HepG2 (cell line): ENCODE measurements around the gene RCAN2. TPM values are rescaled to one million over a fixed set of nuclear protein-coding genes. Genes with fewer than 3 reads are reported as not detected.

ENCODE experiments used
- ATAC-seq: fragments of 200-7000 bp; cut with Tn5 transposase; 3 replicates; pipeline ENCODE4 v1.9.1; 2020; ENCODE audit warnings: mild to moderate bottlenecking, moderate library complexity
- BruUV-seq: library from RNA; stranded (reverse); fragments of 400-500 nt; replicated peaks from 2 replicates; lab custom pipeline; 2021; lab: Mats Ljungman, UMichigan
- CTCF ChIA-PET: fragments of 300-600 bp; formaldehyde crosslinking; extraction: SDS; loops from one replicate; lab custom pipeline; 2021; ENCODE audit warnings: low total read pairs, inconsistent platforms, low intra/inter-chr PET ratio; lab: Yijun Ruan, JAX
- POLR2A ChIA-PET: fragments of 350-600 bp; sonication (Branson Sonifier 250); formaldehyde crosslinking; loops from one replicate; lab custom pipeline; 2020; ENCODE audit warnings: antibody characterized with exemption, inconsistent platforms; lab: Yijun Ruan, JAX
- DNase-seq: peaks from one replicate; pipeline ENCODE4 v3.0.0-alpha.2; 2015; ENCODE audit warnings: low spot score
- FAIRE-seq: peaks from 3 replicates; lab custom pipeline; 2011; peaks lifted over from hg19 to GRCh38; lab: Jason Lieb, UNC
- H2AFZ ChIP-seq: one replicate; pipeline ENCODE4 v1.6.1; 2011; ENCODE audit warnings: low read length, inconsistent platforms
- H3K27ac ChIP-seq: fragments of 300-600 bp; 3 replicates; pipeline ENCODE4 v1.8.0; 2011; ENCODE audit warnings: mixed run types, mild to moderate bottlenecking, mixed read lengths, low read length, inconsistent platforms; ENCODE audit not compliant: insufficient read depth; ENCODE audit errors: extremely low read length
- H3K27me3 ChIP-seq, 2 experiments: fragments of 200-600 bp in 1 of 2; 2 replicates in 1 of 2; 3 replicates in 1 of 2; pipeline versions ENCODE4 v1.6.0 to v1.8.0; 2011; ENCODE audit warnings: low read length in 2 of 2, mild to moderate bottlenecking in 2 of 2, moderate library complexity in 2 of 2, inconsistent platforms in 1 of 2; ENCODE audit not compliant: insufficient read depth in 2 of 2, control insufficient read depth in 1 of 2
- H3K36me3 ChIP-seq, 2 experiments: fragments of 200-600 bp in 1 of 2; replicated peaks in 1 of 2; 2 replicates in 1 of 2; 3 replicates in 1 of 2; pipeline versions ENCODE4 v1.5.1 to v1.8.0; 2011; ENCODE audit warnings: low read length in 2 of 2, inconsistent platforms in 1 of 2; ENCODE audit not compliant: insufficient read depth in 2 of 2, control insufficient read depth in 1 of 2
- H3K4me1 ChIP-seq: 2 replicates; pipeline ENCODE4 v1.5.1; 2012; ENCODE audit warnings: low read length, inconsistent platforms; ENCODE audit not compliant: insufficient read depth
- H3K4me2 ChIP-seq: 2 replicates; pipeline ENCODE4 v1.6.0; 2011; ENCODE audit warnings: low read depth, low read length, inconsistent platforms
- H3K4me3 ChIP-seq, 3 experiments: fragments of 200-600 bp in 1 of 3; sonication (generic), shearing (Covaris generic) in 1 of 3; replicated peaks in 1 of 3; 2 replicates each; pipeline ENCODE4 v1.5.1; 2011 to 2016; ENCODE audit warnings: low read length in 3 of 3, inconsistent platforms in 2 of 3, low read depth in 2 of 3, mild to moderate bottlenecking in 2 of 3, control low read depth in 1 of 3, mixed read lengths in 1 of 3; ENCODE audit not compliant: insufficient read depth in 1 of 3
- H3K79me2 ChIP-seq: one replicate; pipeline ENCODE4 v1.6.1; 2011; ENCODE audit warnings: low read length, inconsistent platforms; ENCODE audit not compliant: insufficient read depth
- H3K9ac ChIP-seq: 2 replicates; pipeline ENCODE4 v1.6.0; 2011; ENCODE audit warnings: mild to moderate bottlenecking, low read depth, low read length, inconsistent platforms; ENCODE audit not compliant: insufficient read depth
- H3K9me3 ChIP-seq: 2 replicates; pipeline ENCODE4 v1.5.1; 2012; ENCODE audit warnings: mild to moderate bottlenecking, low read length
- H4K20me1 ChIP-seq: 2 replicates; pipeline ENCODE4 v1.6.0; 2011; ENCODE audit warnings: inconsistent platforms, mild to moderate bottlenecking, low read length, moderate library complexity; ENCODE audit not compliant: insufficient read depth
- GATA4 ChIP-seq: sonication (generic); IDR thresholded peaks from 2 replicates; pipeline ENCODE4 v1.6.1; 2016; ENCODE audit warnings: antibody characterized with exemption, low read depth, borderline replicate concordance
- ZFP36 ChIP-seq: fragments of 150-350 bp; IDR thresholded peaks from 2 replicates; pipeline ENCODE4 v1.6.1; 2018; ENCODE audit warnings: borderline replicate concordance, low read length, low read depth; ENCODE audit not compliant: partially characterized antibody
- ZNF549 ChIP-seq: sonication (generic); formaldehyde crosslinking; IDR thresholded peaks from 2 replicates; pipeline ENCODE4 v1.5.0; 2020; ENCODE audit warnings: missing genetic modification reagents
- WGBS: methylation state at CpG from one replicate; pipeline ENCODE4 v1.1.6; 2017; ENCODE audit warnings: low lambda C conversion rate; 5-methylcytosine and 5-hydroxymethylcytosine counted together
- in situ Hi-C: cut with HindIII; loops from 2 replicates; pipeline ENCODE4 v1.10.0; 2017; ENCODE audit warnings: low pct_unique_long_range_greater_than_20kb; ENCODE audit not compliant: extremely low pct_ligation_motif_present
- intact Hi-C: fragments of 100-400 bp; cut with micrococcal nuclease; formaldehyde crosslinking; loops from one replicate; pipeline ENCODE4 v1.10.0; 2022; ENCODE audit not compliant: unreplicated experiment
- polyA plus RNA-seq, 8 experiments: library from polyadenylated mRNA; depleted of rRNA in 3 of 8; stranded (reverse) in 7 of 8; unstranded in 1 of 8; fragments of >200 nt; fragmentation: Illumina TruSeq in 4 of 8; extraction: Trizol in 4 of 8; gene quantifications; 2 replicates each; pipeline versions ENCODE4 v1.2.1 to v1.2.3, GENCODE V29; 2011 to 2016; ENCODE audit warnings: low read depth in 4 of 8, missing spikeins in 1 of 8, mixed read lengths in 1 of 8; ENCODE audit not compliant: insufficient read depth in 1 of 8
- total RNA-seq, 5 experiments: library from RNA; depleted of rRNA; stranded (reverse); fragments of >200 nt; fragmentation: Illumina TruSeq; extraction: Trizol; gene quantifications; 2 replicates each; pipeline ENCODE4 v1.2.3, GENCODE V29; 2016; ENCODE audit warnings: low read depth in 1 of 5
- TF ChIP-seq, protein P1 (sequence below), 2 experiments: sonication (generic) in 1 of 2; formaldehyde crosslinking in 1 of 2; IDR thresholded peaks; 2 replicates each; pipeline versions ENCODE4 v1.6.1 to v1.9.0; 2014 to 2022; ENCODE audit warnings: antibody characterized with exemption in 1 of 2, borderline replicate concordance in 1 of 2, inconsistent platforms in 1 of 2, low read depth in 1 of 2, missing genetic modification reagents in 1 of 2
- TF ChIP-seq, protein P2 (sequence below): IDR thresholded peaks from 2 replicates; pipeline ENCODE4 v1.6.1; 2018; ENCODE audit warnings: missing genetic modification reagents

Gene RCAN2
- total and polyA plus RNA-seq, 2 of the 13 experiments (the other 11 are each of a cell fraction or from before 2014, with no cell fraction given): not detected

DNA sequence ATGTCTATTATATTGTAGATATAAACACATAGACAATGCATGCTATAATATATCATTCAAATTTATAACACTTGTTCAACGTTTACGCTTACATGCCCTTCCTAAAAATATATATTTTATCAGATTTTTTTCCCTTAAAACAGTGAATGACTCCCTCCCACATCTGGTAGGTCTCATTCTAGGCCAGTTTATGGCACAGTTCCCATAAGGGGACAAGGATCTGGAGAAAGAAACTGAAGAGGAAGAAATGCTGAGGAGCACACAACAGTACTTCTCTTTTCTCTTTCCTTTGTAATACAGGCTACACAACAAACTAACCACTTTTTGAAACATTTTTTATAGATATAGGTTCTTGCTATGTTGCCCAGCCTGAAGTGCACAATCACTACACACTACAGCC, 48.6 kb upstream of the RCAN2 start:
- no peak for FAIRE-seq
- no peak for ATAC-seq

More for the DNA sequence above, 48.6 kb upstream of the RCAN2 start:
- ChIA-PET CTCF (no interaction called here), POLR2A (no interaction called here)
- no peak overlapping the region for H3K9ac ChIP-seq
- no peaks in the 10 kb centered on the region for H3K36me3 ChIP-seq
- no peak overlapping the region for H2AFZ ChIP-seq
- H3K9me3 ChIP-seq: peaks cover 7% of the 10 kb centered on the region; the same call in 1 of the 2 replicates
- DNase-seq: no peak
- no peaks in the 10 kb centered on the region for H4K20me1 ChIP-seq
- no peak overlapping the region for H3K4me3 ChIP-seq
- BruUV-seq: no TSS peak
- H3K27ac ChIP-seq: no peak overlapping the region
- intact Hi-C loops: no loop called here
- 19% methylated on average over 2 of the region's 2 CpGs for WGBS
- H3K27me3 ChIP-seq: no peaks in the 10 kb centered on the region
- no peaks in the 10 kb centered on the region for H3K79me2 ChIP-seq
- no peaks in the 10 kb centered on the region for H3K4me1 ChIP-seq
- H3K4me2 ChIP-seq: no peak overlapping the region
- in situ Hi-C loops: no loop called here
- TF ChIP-seq ZNF549 (CRISPR knock-in tag): no peak
- TF ChIP-seq, protein P1, sequence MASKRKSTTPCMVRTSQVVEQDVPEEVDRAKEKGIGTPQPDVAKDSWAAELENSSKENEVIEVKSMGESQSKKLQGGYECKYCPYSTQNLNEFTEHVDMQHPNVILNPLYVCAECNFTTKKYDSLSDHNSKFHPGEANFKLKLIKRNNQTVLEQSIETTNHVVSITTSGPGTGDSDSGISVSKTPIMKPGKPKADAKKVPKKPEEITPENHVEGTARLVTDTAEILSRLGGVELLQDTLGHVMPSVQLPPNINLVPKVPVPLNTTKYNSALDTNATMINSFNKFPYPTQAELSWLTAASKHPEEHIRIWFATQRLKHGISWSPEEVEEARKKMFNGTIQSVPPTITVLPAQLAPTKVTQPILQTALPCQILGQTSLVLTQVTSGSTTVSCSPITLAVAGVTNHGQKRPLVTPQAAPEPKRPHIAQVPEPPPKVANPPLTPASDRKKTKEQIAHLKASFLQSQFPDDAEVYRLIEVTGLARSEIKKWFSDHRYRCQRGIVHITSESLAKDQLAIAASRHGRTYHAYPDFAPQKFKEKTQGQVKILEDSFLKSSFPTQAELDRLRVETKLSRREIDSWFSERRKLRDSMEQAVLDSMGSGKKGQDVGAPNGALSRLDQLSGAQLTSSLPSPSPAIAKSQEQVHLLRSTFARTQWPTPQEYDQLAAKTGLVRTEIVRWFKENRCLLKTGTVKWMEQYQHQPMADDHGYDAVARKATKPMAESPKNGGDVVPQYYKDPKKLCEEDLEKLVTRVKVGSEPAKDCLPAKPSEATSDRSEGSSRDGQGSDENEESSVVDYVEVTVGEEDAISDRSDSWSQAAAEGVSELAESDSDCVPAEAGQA (IDR thresholded peaks at IDR 0.05; ENCODE audit: low read depth): no peak
- TF ChIP-seq, protein P1 (CRISPR knock-in tag; IDR thresholded peaks at IDR 0.05; ENCODE audit: borderline replicate concordance): no peak
- TF ChIP-seq ZFP36: no peak
- TF ChIP-seq, protein P2, sequence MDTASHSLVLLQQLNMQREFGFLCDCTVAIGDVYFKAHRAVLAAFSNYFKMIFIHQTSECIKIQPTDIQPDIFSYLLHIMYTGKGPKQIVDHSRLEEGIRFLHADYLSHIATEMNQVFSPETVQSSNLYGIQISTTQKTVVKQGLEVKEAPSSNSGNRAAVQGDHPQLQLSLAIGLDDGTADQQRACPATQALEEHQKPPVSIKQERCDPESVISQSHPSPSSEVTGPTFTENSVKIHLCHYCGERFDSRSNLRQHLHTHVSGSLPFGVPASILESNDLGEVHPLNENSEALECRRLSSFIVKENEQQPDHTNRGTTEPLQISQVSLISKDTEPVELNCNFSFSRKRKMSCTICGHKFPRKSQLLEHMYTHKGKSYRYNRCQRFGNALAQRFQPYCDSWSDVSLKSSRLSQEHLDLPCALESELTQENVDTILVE (CRISPR knock-in tag): no peak
- no peak for TF ChIP-seq GATA4
